Measurements from ENCODE around the gene NENF. TPM values are rescaled to one million over a fixed set of nuclear protein-coding genes. Genes with fewer than 3 reads are reported as not detected.

The NENF gene
- total and polyA plus RNA-seq, 2 donors (not counting 1 experiment from before 2014, with no cell fraction given), result 33.3 to 58.1 TPM

DNA sequence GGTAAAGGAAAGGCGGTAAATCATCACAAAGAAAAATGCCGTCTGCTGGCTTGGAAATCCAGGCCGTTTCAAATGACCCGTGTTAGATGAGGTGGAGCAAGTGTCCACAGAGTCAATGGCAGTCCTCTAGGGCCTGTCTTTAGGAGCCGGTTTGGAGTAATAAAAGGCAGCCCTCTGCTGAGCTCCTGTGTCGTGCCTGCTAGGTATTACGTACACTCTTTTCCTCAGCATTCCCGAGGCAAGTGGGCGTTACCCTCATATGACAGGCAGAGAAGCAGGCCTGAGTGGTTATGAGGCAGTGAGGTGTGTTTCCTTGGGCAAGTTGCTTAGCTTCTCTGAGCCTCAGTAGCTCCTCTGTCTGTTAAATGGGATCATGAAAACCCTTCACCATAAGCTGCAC, 7.7 kb downstream of the NENF start:
- no peak for DNase-seq (ENCODE audit: low read depth in 2 of 2)
- no peak overlapping the region for H3K9ac ChIP-seq (ENCODE audit: insufficient read depth, low read length)
- no peak overlapping the region for H3K4me2 ChIP-seq (ENCODE audit: extremely low read depth, insufficient read depth, low read length)
- no peaks in the 10 kb centered on the region for H3K9me3 ChIP-seq (ENCODE audit: control insufficient read depth, insufficient read depth, low read depth, low read length)
- no peak overlapping the region for H2AFZ ChIP-seq (ENCODE audit: low read length)
- H3K36me3 ChIP-seq (ENCODE audit: control insufficient read depth, insufficient read depth, low read length), result no peaks in the 10 kb centered on the region
- H3K4me1 ChIP-seq (ENCODE audit: control insufficient read depth, extremely low read depth, insufficient read depth, low read length), result no peaks in the 10 kb centered on the region
- no peaks in the 10 kb centered on the region for H3K79me2 ChIP-seq (ENCODE audit: control insufficient read depth, insufficient read depth, low read length)
- no peak overlapping the region for H3K27ac ChIP-seq (ENCODE audit: insufficient read depth, low read length)
- H4K20me1 ChIP-seq (ENCODE audit: control insufficient read depth, extremely low read depth, insufficient read depth, low read length), result no peaks in the 10 kb centered on the region
- no peak for TF ChIP-seq EZH2 (IDR thresholded peaks at IDR 0.05; ENCODE audit: low read length, missing control alignments)
- TF ChIP-seq, protein P1, sequence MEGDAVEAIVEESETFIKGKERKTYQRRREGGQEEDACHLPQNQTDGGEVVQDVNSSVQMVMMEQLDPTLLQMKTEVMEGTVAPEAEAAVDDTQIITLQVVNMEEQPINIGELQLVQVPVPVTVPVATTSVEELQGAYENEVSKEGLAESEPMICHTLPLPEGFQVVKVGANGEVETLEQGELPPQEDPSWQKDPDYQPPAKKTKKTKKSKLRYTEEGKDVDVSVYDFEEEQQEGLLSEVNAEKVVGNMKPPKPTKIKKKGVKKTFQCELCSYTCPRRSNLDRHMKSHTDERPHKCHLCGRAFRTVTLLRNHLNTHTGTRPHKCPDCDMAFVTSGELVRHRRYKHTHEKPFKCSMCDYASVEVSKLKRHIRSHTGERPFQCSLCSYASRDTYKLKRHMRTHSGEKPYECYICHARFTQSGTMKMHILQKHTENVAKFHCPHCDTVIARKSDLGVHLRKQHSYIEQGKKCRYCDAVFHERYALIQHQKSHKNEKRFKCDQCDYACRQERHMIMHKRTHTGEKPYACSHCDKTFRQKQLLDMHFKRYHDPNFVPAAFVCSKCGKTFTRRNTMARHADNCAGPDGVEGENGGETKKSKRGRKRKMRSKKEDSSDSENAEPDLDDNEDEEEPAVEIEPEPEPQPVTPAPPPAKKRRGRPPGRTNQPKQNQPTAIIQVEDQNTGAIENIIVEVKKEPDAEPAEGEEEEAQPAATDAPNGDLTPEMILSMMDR (conservative IDR thresholded peaks at IDR 0.05 in 1 of 2, IDR thresholded peaks at IDR 0.05 in 1 of 2; ENCODE audit: low read depth in 1 of 2, low read length in 2 of 2), result no peak
- no peak overlapping the region for H3K4me3 ChIP-seq (replicated peaks in 1 of 4; ENCODE audit: control extremely low read depth in 1 of 4, insufficient read depth in 1 of 4, low read depth in 3 of 4, low read length in 4 of 4)
- no peaks in the 10 kb centered on the region for H3K27me3 ChIP-seq (ENCODE audit: control insufficient read depth, insufficient read depth, low read length)

DNA sequence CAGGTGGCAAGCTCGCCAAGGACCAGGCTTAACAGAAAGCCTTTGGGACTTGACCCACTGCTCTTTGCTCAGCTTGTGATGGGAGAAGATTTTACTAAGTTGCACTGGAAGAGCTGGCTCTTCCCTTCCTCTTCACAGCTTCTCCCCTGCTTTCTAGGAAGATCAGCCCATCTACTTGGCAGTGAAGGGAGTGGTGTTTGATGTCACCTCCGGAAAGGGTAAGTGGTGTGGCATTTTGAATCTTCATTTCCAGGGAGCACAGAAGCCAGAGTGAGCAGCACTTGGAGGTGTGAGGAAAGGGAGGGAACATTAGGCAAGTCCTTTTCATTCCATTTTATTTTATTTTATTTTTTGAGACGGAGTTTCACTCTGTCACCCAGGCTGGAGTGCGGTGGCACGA, 9.7 kb downstream of the NENF start:
- Histone ChIP-seq H3K27me3 (ENCODE audit: control insufficient read depth, insufficient read depth, low read length) (no peaks in the 10 kb centered on the region), H3K36me3 (ENCODE audit: control insufficient read depth, insufficient read depth, low read length) (peaks cover 2% of the 10 kb centered on the region), H3K9me3 (ENCODE audit: control insufficient read depth, insufficient read depth, low read depth, low read length) (no peaks in the 10 kb centered on the region), H3K9ac (ENCODE audit: insufficient read depth, low read length) (no peak overlapping the region), H3K27ac (ENCODE audit: insufficient read depth, low read length) (no peak overlapping the region), H2AFZ (ENCODE audit: low read length) (no peak overlapping the region), H3K4me3 (replicated peaks in 1 of 4; ENCODE audit: control extremely low read depth in 1 of 4, insufficient read depth in 1 of 4, low read depth in 3 of 4, low read length in 4 of 4) (no peak overlapping the region), H4K20me1 (ENCODE audit: control insufficient read depth, extremely low read depth, insufficient read depth, low read length) (no peaks in the 10 kb centered on the region), H3K4me2 (ENCODE audit: extremely low read depth, insufficient read depth, low read length) (no peak overlapping the region), H3K4me1 (ENCODE audit: control insufficient read depth, extremely low read depth, insufficient read depth, low read length) (no peaks in the 10 kb centered on the region), H3K79me2 (ENCODE audit: control insufficient read depth, insufficient read depth, low read length) (no peaks in the 10 kb centered on the region)
- DNase-seq (ENCODE audit: low read depth in 2 of 2), result no peak
- TF ChIP-seq EZH2 (IDR thresholded peaks at IDR 0.05; ENCODE audit: low read length, missing control alignments), result no peak
- TF ChIP-seq, protein P1 (conservative IDR thresholded peaks at IDR 0.05 in 1 of 2, IDR thresholded peaks at IDR 0.05 in 1 of 2; ENCODE audit: low read depth in 1 of 2, low read length in 2 of 2), result no peak

DNA sequence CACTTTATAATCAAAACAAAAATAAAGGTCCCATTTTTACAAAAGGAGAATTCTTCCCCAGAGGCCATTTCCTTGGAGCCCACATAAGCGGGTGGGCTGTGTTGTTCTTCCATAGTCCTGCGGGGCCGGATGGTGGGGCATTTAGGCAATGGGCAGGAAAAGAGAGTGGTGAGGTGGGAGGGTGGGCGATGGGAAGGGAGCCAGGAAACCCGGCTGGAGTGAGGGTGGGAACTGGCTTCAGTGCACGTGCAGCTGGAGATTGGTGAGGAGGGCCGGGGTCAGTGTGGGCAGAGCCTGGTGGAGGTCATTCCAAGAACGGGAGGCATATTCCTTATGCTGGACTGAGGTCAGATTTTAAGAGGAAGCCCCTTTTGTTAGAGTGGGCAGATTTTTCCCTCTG, 13.6 kb downstream of the NENF start:
- H3K9me3 ChIP-seq (ENCODE audit: control insufficient read depth, insufficient read depth, low read depth, low read length), result no peaks in the 10 kb centered on the region
- H3K27me3 ChIP-seq (ENCODE audit: control insufficient read depth, insufficient read depth, low read length), result no peaks in the 10 kb centered on the region
- no peaks in the 10 kb centered on the region for H3K79me2 ChIP-seq (ENCODE audit: control insufficient read depth, insufficient read depth, low read length)
- TF ChIP-seq, protein P1 (conservative IDR thresholded peaks at IDR 0.05 in 1 of 2, IDR thresholded peaks at IDR 0.05 in 1 of 2; ENCODE audit: low read depth in 1 of 2, low read length in 2 of 2), result no peak
- TF ChIP-seq EZH2 (IDR thresholded peaks at IDR 0.05; ENCODE audit: low read length, missing control alignments), result no peak
- no peak overlapping the region for H3K4me2 ChIP-seq (ENCODE audit: extremely low read depth, insufficient read depth, low read length)
- no peak overlapping the region for H3K27ac ChIP-seq (ENCODE audit: insufficient read depth, low read length)
- no peak overlapping the region for H3K4me3 ChIP-seq (replicated peaks in 1 of 4; ENCODE audit: control extremely low read depth in 1 of 4, insufficient read depth in 1 of 4, low read depth in 3 of 4, low read length in 4 of 4)
- no peaks in the 10 kb centered on the region for H3K4me1 ChIP-seq (ENCODE audit: control insufficient read depth, extremely low read depth, insufficient read depth, low read length)
- DNase-seq (ENCODE audit: low read depth in 2 of 2), result no peak
- peaks cover 2% of the 10 kb centered on the region for H3K36me3 ChIP-seq (ENCODE audit: control insufficient read depth, insufficient read depth, low read length)
- no peak overlapping the region for H2AFZ ChIP-seq (ENCODE audit: low read length)
- H4K20me1 ChIP-seq (ENCODE audit: control insufficient read depth, extremely low read depth, insufficient read depth, low read length), result no peaks in the 10 kb centered on the region
- no peak overlapping the region for H3K9ac ChIP-seq (ENCODE audit: insufficient read depth, low read length)
